HG02798 (cell line): ENCODE results near the gene CCDC142.

Experiments used
- ATAC-seq: cut with Tn5 transposase; IDR thresholded peaks from one replicate; pipeline ENCODE4 v1.9.1; 2021; ENCODE audit warnings: mild to moderate bottlenecking; ENCODE audit not compliant: unreplicated experiment, poor library complexity

Gene CCDC142

DNA sequence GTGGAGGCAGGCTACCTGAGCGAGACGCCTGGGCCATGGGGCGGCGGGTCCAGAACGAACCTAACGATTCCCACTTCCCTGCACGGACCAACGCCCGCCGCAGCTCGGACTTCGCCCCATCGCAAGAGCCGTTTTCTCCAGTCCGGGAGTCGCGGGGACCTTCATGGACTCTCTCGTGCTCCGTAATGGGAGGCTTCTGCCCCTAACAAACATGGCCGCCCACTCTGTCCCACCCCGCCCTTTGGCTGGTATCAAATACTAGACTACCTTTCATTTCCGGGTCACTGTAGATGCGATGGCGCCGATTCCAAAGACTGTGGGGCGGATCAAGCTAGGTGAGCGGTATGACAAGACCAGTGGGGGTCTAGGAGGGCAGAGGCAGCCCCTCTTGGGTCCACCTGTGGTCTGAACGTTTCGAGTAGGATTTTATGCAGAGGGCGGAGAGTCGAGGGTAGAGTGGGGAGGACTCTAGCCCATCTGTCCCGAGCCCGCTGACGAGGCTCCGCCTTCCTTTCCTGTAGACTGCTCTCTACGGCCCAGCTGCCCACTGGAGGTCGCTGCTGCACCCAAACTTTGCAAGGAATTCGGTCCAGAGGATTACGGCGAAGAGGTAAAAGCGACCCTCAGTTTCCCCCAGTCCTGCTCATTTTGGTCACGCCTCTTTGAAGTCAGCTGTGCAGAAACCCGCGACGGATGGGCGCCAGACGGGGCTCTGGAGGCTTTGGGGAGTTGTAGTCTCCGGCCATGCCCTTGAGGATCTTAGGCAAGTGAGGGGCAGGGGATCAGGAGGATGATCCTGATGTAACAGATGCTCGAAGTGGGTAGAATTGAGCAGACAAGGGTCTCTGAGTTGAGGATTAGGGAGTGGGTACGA is at the start of gene CCDC142, which contains the start of gene TTC31:
CCDC142 (minus strand) TSS at position 198 of the 874 bp plus-strand sequence; CDS start at position 37, 161 bp downstream.
TTC31 (plus strand) TSS at position 281 of the 874 bp plus-strand sequence; CDS start at position 296, 15 bp downstream.
- peak; percentile 93 for ATAC-seq

GRCh38 chr2:74532222-74532621 is 49.4 kb upstream of the CCDC142 start:
- no peak for ATAC-seq

DNA sequence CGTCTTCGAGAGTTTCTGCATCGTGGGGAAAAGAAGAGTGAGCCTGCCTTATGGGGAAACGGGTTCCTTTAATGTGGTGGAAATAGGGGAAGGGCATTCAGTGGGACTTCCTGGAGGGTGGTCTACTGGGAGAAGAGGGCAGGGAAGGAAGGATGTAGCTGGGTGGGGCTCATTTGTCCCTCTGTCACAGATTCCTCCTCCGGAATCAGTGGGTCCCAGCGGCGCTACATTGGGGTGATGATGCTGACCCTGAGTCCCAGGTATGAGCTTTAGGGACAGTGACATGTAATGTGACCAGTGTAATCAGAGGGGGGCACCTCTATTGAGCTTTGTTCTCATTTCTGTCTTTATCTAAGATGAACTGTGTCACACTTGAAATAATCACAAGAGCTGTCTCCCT is 48.9 kb upstream of the CCDC142 start:
- ATAC-seq: no peak

DNA sequence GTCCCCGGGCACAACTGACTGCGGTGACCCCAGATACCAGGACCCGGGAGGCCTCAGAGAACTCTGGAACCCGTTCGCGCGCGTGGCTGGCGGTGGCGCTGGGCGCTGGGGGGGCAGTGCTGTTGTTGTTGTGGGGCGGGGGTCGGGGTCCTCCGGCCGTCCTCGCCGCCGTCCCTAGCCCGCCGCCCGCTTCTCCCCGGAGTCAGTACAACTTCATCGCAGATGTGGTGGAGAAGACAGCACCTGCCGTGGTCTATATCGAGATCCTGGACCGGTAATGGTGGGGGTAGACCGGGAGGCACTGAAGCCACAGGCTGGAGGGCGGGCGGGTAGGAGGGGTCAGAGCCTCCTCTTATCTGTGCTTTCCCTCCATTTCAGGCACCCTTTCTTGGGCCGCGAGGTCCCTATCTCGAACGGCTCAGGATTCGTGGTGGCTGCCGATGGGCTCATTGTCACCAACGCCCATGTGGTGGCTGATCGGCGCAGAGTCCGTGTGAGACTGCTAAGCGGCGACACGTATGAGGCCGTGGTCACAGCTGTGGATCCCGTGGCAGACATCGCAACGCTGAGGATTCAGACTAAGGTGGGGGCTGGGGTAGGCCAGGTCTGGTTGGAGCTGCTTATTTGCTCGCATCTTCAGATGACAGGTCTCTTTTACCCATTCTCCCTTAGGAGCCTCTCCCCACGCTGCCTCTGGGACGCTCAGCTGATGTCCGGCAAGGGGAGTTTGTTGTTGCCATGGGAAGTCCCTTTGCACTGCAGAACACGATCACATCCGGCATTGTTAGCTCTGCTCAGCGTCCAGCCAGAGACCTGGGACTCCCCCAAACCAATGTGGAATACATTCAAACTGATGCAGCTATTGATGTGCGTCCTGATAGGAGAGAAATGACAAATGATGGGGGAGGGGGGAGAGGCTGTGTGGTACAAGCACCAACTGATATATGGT is 47.7 kb upstream of the CCDC142 start:
- peak; percentile 31 for ATAC-seq

DNA sequence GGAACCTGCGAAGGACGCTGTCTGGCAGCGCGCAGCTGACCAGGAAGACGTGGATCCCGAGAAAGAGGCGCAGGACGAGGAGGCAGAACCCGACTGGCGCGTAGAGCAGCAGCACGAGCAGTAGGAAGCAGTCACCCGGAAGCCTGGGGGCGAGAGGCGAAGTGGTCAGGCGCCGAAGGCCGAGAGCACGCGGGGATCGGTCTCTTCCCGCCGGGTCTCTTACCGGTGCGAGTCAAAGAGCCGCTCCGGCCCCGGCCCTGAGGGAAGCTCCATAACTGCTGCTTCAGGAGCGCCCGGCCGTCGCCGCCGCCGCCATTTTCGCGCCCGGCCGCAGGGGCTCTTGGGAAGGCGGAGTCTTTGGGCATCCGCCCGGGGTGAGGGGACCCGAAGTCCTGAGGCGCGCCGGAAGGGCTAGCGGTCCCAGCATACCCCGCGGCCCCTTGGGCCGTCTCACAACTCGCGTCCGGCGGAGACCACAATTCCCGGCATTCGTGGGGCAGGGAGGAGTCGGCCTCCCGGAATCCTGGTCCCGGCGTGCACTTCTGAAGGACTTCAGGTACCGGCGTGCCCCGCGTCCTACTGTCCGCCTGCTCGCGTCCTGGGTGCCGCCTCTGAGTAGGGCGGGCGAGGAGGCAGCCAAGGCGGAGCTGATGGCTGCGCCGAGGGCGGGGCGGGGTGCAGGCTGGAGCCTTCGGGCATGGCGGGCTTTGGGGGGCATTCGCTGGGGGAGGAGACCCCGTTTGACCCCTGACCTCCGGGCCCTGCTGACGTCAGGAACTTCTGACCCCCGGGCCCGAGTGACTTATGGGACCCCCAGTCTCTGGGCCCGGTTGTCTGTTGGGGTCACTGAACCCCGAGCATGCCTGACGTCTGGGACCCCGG is 46.8 kb upstream of the CCDC142 start, which contains the start of the genes AUP1 and HTRA2:
AUP1 (minus strand) TSS at position 350 of the 882 bp plus-strand sequence; CDS start at position 273, 77 bp downstream.
HTRA2 (plus strand) TSS at position 577 of the 882 bp plus-strand sequence; CDS start at position 651, 74 bp downstream.
- ATAC-seq: peak; percentile 86

- ATAC-seq: peak; percentile 3
These were observed 46.0 kb upstream of the CCDC142 start for GRCh38 chr2:74528600-74529356.

- ATAC-seq: no peak
These were observed 44.9 kb upstream of the CCDC142 start for GRCh38 chr2:74527741-74528140.

- ATAC-seq: no peak
These were observed 43.9 kb upstream of the CCDC142 start for GRCh38 chr2:74526649-74527230.

GRCh38 chr2:74525717-74526648 is 43.2 kb upstream of the CCDC142 start, which contains the start of gene DQX1:
Gene DQX1 (minus strand): TSS chr2:74526231. CDS start chr2:74525729, 502 bp downstream.
- ATAC-seq: no peak

DNA sequence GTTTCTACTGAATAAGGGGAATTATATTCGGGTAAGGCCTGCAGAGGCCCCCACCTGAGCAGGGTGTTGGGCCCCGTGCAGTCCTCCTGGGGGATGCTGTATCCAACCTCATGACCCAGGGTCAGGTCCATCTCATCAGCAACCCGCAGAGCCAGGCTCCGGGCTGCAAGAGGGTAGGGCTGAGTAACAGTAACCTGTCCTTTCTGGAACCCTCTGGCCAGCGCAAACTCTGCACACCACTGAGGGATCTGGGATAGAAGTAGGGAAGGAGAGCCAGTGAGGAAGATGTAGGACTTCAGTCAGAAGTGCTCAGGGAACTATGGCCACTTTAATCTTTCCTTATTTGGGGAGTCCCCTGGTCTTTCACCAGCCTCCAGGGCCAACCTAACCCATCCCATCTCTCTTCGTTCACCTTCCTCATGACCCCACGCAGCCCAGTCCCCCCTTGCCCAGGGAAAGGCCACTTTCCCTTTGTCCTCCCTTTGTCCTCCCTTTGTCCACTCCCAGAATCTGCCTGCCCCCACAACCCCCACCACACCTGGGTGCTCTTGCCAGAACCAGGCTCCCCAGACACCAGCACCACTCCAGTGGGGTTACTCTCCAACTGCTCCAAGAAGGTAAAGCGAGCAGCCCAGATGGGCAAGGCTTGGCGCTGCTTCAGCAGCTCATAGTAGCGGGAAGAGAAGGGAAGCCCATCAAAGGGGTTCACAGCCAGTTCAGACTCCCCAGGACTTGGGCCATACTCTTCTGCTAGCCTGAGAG is 42.3 kb upstream of the CCDC142 start:
- no peak for ATAC-seq

- no peak for ATAC-seq
These were observed 41.2 kb upstream of the CCDC142 start for GRCh38 chr2:74524005-74524404.

DNA sequence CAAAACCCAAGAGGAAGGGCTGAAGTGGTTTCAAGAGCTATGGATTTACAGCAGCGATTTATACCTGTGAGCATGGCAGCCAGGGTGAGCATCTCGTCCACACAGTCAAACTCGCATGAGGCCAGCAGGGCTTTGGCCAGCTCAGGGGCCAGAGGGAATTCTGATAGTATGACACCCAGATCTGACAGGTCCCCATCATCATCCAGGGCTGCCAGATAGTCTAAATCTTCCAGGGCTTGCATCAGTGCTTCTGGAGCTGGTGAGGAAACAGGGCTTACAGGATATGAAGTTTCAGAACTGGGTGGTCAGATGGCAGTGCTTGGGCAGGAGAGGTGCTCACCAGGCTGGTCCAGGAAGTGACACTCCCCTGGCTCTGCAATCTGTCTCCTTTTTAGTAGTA is 39.7 kb upstream of the CCDC142 start:
- no peak for ATAC-seq

DNA sequence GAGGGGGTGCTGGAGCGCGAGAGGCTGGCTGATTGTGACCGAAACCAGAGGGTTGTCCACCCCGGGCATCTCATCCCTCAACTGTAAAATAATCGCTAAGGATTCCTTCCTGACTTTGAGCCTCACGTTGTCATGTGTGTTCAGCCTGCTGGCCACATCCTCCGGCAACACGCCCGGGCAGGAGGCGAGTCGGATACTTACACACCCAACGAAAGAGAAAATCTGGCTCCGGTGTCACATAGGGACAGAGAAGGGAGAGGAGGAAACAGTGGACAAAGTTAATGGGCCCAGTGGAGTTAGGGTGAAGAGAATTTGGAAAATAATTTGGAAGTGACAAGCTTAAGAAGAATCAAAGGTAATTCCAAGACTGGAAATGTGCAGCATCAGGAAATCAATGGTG is 33.9 kb upstream of the CCDC142 start:
- ATAC-seq: no peak

DNA sequence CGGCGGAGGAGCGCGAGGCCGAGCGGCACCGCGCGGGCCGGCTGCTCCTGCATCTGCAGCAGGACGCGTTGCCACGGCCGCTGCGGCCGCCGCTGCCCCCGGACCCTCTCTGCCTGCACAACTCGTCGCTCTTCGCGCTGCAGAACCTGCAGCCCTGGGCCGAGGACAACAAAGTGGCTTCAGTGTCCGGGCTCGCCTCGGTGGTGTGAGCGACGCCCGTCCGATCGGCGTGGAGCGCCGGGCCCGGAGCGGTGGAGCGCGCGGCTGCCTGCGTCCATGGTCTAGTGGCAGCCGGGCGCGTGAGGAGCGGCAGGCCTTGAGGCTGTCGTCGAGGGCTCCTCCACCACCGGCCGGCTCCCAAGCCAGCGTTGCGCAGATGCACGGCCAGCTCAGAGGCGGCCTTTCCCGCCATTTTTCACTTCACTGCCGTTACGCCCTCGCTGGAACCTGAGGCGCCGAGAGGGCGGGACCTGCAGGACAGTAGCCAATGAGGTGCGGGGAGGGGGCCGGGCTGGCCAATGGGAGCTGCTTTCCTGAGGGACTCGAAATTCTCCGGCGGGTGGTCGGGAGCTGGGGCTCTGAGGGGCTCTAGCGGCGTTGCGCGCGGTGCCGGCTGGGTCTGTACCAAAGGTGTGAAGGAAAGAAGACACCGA is 33.3 kb upstream of the CCDC142 start:
- ATAC-seq: peak; percentile 81

GRCh38 chr2:74515271-74515980 is 32.6 kb upstream of the CCDC142 start:
- ATAC-seq: no peak
